Kasumi-1 (cell line): ENCODE measurements around the gene AOAH.

Source experiments
- DNase-seq, 2 experiments: peaks; one replicate each; lab custom pipeline; 2025; lab: John Stamatoyannopoulos, UW

Gene AOAH

DNA sequence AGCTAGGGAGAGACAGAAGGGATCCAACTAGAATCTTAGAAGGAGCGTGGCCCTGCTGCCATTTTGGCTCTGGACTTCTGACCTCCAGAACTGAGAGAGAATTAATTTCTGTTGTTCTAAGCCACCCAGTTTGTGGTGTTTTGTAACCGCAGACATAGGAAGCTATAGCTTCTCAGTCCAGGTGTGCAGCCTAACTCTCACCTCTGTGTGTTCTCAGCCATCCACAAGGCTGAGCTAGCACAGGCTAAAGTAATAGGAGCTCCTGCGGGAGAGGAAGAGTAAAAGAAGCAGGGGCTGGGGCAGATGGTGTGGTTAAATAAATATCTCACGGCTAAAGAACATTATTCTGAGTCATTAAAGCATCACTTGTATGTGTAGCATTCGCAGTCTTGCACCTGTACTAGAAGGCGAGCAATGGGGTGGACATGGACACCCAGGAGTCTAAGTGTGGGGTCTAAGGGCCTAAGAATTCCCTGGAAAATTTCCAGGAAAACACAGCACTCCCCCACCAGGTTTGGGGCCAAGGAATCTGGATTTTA is 94.1 kb downstream of the AOAH start:
- no peak for DNase-seq

DNA sequence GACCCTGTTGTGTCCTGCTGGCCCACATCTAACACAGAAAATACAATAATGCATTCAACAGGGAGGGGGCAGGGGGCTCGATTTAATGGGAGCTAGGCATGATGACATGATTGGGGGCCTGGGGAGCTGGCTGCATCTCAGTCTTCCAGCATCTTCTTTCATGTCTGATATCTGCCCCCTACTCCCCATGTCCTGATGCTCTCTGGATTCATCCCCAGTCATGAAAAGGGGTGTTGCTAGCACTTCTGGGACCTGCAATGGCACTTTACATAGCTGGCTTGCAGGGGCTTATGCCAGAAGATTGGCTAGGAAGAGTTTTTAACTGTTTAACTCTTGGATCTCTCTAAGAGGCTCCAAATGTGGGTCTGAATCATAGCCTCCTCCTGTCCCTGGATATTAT is 94.9 kb downstream of the AOAH start:
- no peak for DNase-seq

GRCh38 chr7:36627836-36628235 is 96.5 kb downstream of the AOAH start:
- no peak for DNase-seq

DNA sequence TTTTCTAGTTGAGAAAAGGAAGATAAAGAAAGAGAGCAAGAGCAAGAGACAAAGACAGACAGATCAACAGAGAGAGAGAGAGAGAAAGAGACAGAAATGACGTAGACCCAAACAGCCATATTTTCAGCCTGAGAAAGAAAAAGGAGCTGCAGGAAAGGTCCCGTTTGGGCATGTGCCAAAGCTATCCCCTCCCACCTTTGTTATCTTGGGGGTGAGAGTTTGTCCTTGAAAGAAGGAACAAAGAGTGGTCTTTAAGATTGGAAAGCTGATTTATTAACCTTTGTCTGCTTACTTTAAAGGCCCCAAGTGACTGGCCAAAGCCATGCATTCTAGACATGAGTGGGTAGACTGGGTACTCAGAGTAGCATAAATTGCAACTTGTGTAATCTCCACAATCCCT is 98.2 kb downstream of the AOAH start:
- DNase-seq = no peak

DNA sequence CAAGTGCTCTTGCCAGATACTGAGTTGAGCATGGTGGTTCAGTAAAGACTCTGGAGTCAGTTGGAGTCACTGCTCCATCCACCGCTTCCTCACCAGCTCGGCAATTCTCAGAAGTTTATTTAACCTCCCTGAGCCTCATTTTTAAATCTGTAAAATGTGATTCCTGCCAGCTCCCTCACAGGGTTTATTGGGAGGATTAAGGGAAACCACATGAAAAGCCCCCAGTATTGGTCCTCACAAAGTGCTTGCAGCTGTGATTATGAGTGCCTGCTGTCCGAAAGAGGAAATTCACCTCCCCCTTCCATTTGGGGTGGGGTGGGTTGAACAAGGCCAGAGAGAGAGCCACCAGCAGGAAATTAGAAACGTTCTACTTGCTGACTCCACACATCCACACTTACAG is 99.0 kb downstream of the AOAH start:
- DNase-seq = peak in 1 of 2 experiments; percentile 13

- DNase-seq = no peak
These were observed 101.0 kb downstream of the AOAH start for GRCh38 chr7:36623247-36623646.

DNA sequence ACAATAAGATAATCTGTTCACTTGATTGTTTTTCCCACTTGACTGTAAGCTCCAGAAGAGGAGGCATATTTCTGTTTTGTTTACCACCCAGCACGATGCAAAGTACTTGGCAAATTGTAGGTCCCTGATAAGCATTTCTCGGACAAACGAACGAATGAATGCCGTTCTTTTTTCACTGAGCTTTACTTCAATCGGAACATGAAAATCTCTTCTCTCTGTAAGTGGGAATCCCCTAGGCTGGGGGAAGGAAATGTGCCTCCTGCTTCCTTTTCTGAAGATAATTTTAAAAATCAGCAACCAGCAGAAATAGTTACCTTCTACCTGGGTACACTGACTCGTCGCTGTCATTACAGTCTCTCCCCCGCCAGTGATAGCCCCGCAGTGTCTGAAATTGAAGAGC is 102.9 kb downstream of the AOAH start:
- no peak for DNase-seq

- no peak for DNase-seq
These were observed 104.1 kb downstream of the AOAH start for GRCh38 chr7:36620166-36620708.

DNA sequence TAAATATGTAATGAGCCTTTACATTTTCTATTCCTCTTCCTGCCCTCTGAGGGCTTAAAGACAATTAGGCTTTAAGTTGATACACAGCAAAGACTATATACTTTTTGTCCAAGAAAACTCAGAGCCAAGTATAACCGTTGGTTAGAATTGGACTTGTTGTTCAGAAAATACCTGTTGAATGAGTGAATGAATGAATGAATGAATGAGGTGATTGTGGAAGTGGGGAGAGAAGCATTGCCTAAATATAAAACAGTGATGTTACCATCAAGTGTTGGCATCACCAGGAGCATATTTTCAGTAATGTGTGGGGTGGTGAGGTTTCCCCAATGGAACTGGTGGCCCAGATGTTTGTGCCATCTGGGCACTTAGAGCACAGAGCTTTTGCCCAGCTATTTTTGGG is 106.9 kb downstream of the AOAH start:
- DNase-seq = no peak

DNA sequence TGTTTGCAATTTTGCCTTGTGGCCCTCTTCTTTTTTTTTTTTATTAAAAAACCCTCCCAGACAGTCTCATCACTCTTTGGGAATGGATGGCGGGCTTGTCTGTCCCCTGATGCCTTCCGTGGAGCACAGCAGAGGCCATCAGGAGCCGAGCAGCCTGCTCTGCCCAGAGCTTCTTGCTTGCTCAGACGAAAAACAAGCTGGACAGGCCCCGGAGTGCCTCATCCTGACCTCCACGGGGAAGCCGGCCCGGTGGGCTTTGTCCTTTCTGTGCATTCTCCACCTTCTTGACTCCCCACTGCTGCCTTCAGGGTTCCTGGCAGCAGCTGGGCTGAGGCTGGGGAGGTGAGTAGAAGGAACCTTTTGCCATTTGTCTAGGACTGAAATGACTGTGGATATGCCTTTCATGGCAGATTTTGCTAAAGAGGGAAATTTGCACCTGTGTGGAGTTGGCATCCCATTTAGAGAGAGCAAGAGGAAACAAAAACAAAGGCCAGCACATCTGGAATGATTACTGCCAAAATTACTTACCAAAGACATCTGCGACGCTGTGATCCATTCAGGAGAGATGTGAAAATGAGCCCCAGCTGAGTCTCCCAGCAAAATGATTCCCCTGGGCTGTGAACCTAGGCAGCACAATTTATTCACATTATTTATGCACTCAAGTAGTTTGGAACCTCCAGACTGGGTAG is 108.3 kb downstream of the AOAH start:
- DNase-seq = no peak

DNA sequence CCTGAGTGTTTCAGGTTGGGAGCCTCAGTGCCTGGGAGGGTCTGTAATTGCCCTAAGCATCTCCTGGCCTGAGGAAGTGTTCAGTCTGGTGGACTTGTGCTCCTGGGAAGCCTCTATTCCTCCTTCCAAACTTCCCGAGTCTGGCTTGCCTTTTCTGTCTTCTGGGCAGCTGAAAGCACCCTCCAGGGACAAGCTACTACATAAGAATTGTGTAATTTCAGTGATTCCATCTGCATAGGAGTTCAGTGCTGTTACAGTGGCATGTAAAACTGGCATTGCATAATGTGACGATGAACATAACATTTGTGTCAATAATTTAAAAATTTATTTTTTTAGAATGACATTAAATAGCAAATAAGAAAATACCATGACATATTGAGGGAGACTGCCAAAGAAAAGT is 109.3 kb downstream of the AOAH start:
- no peak for DNase-seq

DNA sequence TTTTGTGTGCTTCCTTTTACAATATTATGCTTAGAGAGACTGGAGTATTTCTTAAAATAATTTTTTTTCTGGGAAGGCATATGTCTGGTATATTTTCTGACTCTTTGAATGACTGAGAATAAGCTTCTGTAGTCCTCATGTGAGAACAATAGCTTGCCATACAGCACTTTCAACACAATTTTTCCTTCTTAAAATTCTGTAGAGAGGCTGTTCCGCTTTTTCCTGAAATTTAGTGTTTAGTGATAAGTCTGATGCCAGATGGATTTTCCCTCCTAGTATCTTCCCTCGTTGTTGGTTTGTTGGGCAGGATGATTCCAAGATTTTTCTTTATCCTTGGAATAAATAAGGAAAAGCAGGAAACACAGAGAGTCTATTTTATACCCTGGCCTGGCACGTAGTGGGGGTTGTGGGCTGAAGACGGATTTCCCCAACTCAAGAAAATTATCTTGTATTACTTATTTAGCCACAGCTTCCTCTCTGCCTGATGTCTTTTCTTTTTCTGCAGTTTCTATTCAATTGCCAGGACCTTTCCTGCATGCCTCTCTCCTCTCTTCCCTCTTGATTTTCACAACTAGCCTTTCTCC is 111.2 kb downstream of the AOAH start:
- DNase-seq = peak; percentile 57 to 72

- DNase-seq = no peak
These were observed 112.6 kb downstream of the AOAH start for GRCh38 chr7:36611703-36612102.

DNA sequence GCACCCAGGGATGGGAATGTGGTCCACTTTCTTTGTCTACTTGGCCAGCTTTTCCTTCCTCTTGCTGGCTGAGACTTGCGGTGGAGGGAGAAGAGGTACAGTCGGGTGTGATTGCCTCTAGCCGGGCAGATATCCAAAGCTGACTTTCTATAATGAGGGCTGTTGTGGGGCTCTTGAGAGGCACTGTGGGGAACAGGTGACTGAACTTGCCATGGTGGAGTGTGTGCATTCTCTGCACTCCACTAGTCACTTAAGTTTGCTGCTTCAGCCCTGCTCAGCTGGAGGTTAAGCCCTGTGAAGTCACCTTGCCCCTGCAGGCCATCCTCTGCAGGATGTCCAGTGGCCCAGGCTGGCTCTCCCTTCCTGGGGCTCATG is 116.6 kb downstream of the AOAH start:
- no peak for DNase-seq

DNA sequence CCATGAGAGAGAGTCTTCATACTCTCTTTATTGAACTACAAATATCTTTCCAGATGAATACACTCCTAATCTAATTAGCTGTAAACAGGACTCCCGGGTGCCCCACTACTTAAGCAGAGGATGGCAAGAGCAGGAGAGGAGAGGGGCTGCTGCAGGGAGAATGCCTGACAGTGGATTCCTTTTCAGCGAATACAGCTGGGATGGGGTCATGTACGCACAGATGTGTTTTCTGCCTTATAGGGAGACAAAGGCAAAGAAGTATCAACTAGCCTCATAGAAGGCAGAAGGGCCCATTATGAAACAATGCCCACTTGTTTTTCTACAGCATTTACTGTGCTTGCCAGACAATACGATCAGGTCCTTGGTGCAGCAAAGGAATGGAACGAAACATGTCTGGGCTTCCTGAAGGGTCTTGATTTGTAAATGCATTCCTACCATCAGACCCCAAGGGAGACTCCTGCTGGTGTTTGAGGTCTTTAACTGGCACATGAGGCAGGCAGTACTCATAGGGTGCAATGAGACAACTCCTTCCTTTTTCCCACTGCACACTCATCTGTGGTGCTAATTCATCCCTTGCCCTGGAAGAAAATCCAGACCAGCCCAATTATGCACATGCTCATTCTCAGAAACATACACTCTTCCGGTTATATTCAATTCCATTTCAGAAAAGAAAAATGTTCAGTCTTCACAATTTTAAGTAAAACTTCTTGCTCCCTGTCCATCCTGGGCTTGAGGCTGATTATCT is 117.1 kb downstream of the AOAH start:
- no peak for DNase-seq

- no peak for DNase-seq
These were observed 117.9 kb downstream of the AOAH start for GRCh38 chr7:36606153-36606975.

GRCh38 chr7:36605261-36606051 is 118.8 kb downstream of the AOAH start:
- no peak for DNase-seq

DNA sequence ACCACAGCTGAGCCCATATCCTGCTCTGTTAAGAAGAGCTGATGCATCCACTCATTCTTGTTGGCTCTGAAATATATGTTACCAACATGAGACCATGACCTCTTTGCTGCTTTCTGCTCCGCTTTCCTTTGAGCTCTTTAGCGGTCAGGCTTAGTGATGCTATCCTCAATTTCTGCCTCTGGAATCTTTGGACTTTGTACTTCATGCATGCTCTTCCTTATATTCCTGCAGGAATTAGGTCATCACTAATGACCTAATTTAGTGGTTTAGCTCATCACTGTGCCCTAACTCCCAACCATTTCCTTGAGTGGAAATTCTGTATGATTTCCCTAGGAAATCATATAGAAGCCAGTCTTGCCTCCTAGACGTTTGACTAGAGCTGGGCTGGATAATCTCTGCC is 119.5 kb downstream of the AOAH start:
- DNase-seq = no peak

DNA sequence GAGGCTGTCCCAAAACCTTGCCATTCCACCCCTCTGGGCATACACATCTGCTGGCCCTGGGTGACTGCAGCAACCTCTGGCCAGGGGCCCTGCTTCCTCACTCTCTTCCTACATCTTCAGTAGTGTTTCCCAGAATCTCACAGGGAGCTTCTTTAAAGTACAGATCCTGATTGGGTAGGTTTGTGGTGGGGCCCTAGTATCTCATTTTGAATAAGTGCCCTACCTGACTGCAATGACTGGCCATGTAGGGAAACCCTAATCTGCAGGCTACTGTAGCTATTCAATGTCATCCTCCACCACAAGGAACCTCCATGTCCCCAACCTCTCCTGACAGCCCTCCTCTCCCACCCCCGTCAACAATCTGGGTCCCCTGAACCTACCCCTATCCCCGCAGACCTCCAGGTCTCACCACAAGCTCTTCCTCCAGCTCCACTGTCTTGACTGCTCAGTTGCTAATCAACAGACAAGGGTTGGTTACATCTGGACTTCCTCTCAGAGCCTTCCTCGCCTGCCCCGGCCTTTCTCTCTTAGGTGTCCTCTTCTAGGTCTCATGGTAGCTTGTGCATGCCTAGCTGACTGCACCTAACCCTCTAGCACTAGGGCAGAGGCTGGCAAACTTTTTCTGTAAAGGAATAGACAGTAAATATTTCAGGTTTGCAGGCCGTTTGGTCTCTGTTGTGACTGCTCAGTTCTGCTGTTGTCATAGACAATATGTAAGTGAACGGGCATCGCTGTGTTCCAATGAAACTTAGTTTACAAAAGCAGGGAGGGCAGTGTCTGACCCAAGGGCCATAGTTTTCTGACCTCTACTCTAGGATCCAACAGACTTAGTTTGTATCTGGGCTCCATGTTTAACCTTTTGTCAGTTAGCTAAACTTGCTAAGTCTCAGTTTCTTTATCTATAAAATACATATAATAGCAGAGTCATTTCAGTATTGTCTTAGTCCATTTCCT is 121.1 kb downstream of the AOAH start:
- DNase-seq = peak in 1 of 2 experiments; percentile 20

DNA sequence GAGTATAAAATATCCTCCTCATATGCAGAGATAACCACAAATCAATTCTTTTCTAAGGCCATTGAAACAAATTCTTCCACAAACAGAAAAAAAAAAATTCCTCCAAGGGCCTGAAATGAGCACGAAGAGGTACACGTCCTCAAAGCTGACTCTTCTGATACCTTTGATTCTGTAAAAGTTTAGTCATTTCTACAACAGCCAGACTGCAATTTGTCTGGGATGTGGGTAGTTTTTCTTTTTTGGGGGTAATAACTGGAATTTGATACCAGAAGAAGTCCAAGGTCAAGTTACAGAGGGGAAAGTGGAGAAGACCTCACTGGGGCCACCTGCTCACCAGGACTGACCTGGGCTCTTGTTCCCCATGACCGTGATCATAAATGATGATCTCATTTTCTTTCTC is 121.8 kb downstream of the AOAH start:
- DNase-seq = no peak
